Measurements from ENCODE around the gene SP3. TPM values are rescaled to one million over a fixed set of nuclear protein-coding genes. Genes with fewer than 3 reads are reported as not detected.
"Not testable (repeated sequence)": the region's sequence is repeated elsewhere in the genome, so short reads cannot be mapped to it uniquely, and the experiment has no call there.

Gene SP3
- total and polyA plus RNA-seq, 9 of the 15 experiments (the other 6 are each of a cell fraction or from before 2014, with no cell fraction given): 12.0 to 106 (median 74.9) TPM

GRCh38 chr2:173889464-173889863 is 75.7 kb downstream of the SP3 start:
- H3K4me1 ChIP-seq (replicated peaks in 1 of 2; ENCODE audit: control insufficient read depth in 2 of 2, insufficient read depth in 2 of 2, low read length in 2 of 2): peaks cover 0 to 16% of the 10 kb centered on the region in 2 experiments; a peak in 2 of 5 replicates
- H3K9me1 ChIP-seq (ENCODE audit: control insufficient read depth, insufficient read depth, low read length); H3K36me3 ChIP-seq (ENCODE audit: control insufficient read depth, insufficient read depth, low read length); H3K4me3 ChIP-seq; in situ Hi-C loops (cut with MboI); H3K27ac ChIP-seq (ENCODE audit: extremely low read depth, low read depth, low read length); FAIRE-seq; H3K79me2 ChIP-seq (ENCODE audit: control insufficient read depth, insufficient read depth, low read length); ATAC-seq; H2AFZ ChIP-seq (ENCODE audit: low read depth, low read length); DNase-seq (ENCODE audit: extremely low read depth in 1 of 4, low spot score in 3 of 4); H3K27me3 ChIP-seq (ENCODE audit: control insufficient read depth in 2 of 2, insufficient read depth in 2 of 2, low read length in 2 of 2); H3K4me2 ChIP-seq (ENCODE audit: insufficient read depth, low read length); BruUV-seq (replicated peaks); intact Hi-C loops (cut with micrococcal nuclease); H3K9ac ChIP-seq (ENCODE audit: insufficient read depth in 1 of 2, low read depth in 2 of 2, low read length in 2 of 2); CTCF ChIA-PET (ENCODE audit: low intra/inter-chr PET ratio); H3K9me3 ChIP-seq (replicated peaks; ENCODE audit: control insufficient read depth, insufficient read depth, low read depth, low read length); POLR2A ChIA-PET; H4K20me1 ChIP-seq (replicated peaks; ENCODE audit: control insufficient read depth, insufficient read depth, low read length): not testable (repeated sequence)
- 38% methylated on average over 1 of the region's 1 CpG for WGBS (ENCODE audit: insufficient coverage, low coverage, missing lambda C conversion rate)
- TF ChIP-seq ZNF280A (IDR thresholded peaks at IDR 0.05; ENCODE audit: low read depth, partially characterized antibody) (peak; percentile 53), TRIM28 (IDR thresholded peaks at IDR 0.05) (peak; percentile 73; the same call in 1 of the 2 replicates), ZFP36 (IDR thresholded peaks at IDR 0.05; ENCODE audit: low read depth, low read length, partially characterized antibody) (peak; percentile 10), CBX5 (IDR thresholded peaks at IDR 0.05; ENCODE audit: borderline replicate concordance, low read depth) (peak; percentile 73; the same call in 1 of the 2 replicates), CBX3 (IDR thresholded peaks at IDR 0.05; ENCODE audit: borderline replicate concordance in 1 of 2, low read length in 2 of 2) (peak in 1 of 2 experiments; percentile 74; a peak in 1 of 3 replicates), CBX1 (IDR thresholded peaks at IDR 0.05; ENCODE audit: low read depth) (peak; percentile 83)

Measured in K562 (cell line).